Neural cell (in vitro differentiated cells): ENCODE measurements around the gene SPINT3. TPM values are rescaled to one million over a fixed set of nuclear protein-coding genes. Genes with fewer than 3 reads are reported as not detected.

Source experiments
- H2AFZ ChIP-seq: fragments of 200-600, 300-800 bp; sonication (generic), shearing (Covaris generic); 2 replicates; pipeline ENCODE4 v1.6.0; 2014; ENCODE audit warnings: low read depth, mild to moderate bottlenecking, antibody characterized with exemption, low read length, moderate library complexity
- H3F3A ChIP-seq: fragments of 200-600 bp; shearing (Covaris generic); 2 replicates; pipeline ENCODE4 v1.6.1; 2016; ENCODE audit warnings: mild to moderate bottlenecking, moderate library complexity, mixed read lengths, antibody characterized with exemption, low read length; ENCODE audit not compliant: insufficient read depth, poor library complexity, severe bottlenecking
- H3K27ac ChIP-seq: fragments of 200-600, 300-800 bp; sonication (generic), shearing (Covaris generic); 2 replicates; pipeline ENCODE4 v1.5.1; 2014; ENCODE audit warnings: mild to moderate bottlenecking, low read length, moderate library complexity
- H3K27me3 ChIP-seq: fragments of 300-800, 200-600 bp; sonication (generic), shearing (Covaris generic); 2 replicates; pipeline ENCODE4 v1.6.0; 2014; ENCODE audit warnings: mild to moderate bottlenecking, low read depth, low read length, moderate library complexity; ENCODE audit not compliant: insufficient read depth
- H3K36me3 ChIP-seq: fragments of 300-800, 200-600 bp; sonication (generic), shearing (Covaris generic); 2 replicates; pipeline ENCODE4 v1.5.1; 2014; ENCODE audit warnings: mild to moderate bottlenecking, antibody characterized with exemption, low read length, moderate library complexity; ENCODE audit not compliant: insufficient read depth
- H3K4me2 ChIP-seq: fragments of 300-800, 200-600 bp; sonication (generic), shearing (Covaris generic); 2 replicates; pipeline ENCODE4 v1.6.0; 2014; ENCODE audit warnings: mild to moderate bottlenecking, low read length
- H3K4me3 ChIP-seq: fragments of 300-800, 200-600 bp; sonication (generic), shearing (Covaris generic); 2 replicates; pipeline ENCODE4 v1.5.1; 2014; ENCODE audit warnings: mild to moderate bottlenecking, low read length, moderate library complexity
- H3K79me2 ChIP-seq: fragments of 200-600 bp; shearing (Covaris generic); replicated peaks from 2 replicates; pipeline ENCODE4 v1.6.0; 2014; ENCODE audit warnings: mild to moderate bottlenecking, low read length, moderate library complexity; ENCODE audit not compliant: insufficient read depth
- H3K9ac ChIP-seq: fragments of 300-800, 200-600 bp; sonication (generic), shearing (Covaris generic); 2 replicates; pipeline ENCODE4 v1.6.1; 2016; ENCODE audit warnings: mild to moderate bottlenecking, low read length, mixed read lengths
- H3K9me2 ChIP-seq: fragments of 200-600 bp; shearing (Covaris generic); 2 replicates; pipeline ENCODE4 v1.6.1; 2016; ENCODE audit warnings: mild to moderate bottlenecking, low read length, mixed read lengths; ENCODE audit not compliant: insufficient read depth
- H3K9me3 ChIP-seq: fragments of 200-600, 300-800 bp; sonication (generic), shearing (Covaris generic); 2 replicates; pipeline ENCODE4 v1.6.1; 2016; ENCODE audit warnings: mild to moderate bottlenecking, mixed run types, low read length, moderate library complexity, mixed read lengths
- H4K20me1 ChIP-seq: fragments of 200-600 bp; shearing (Covaris generic); 2 replicates; pipeline ENCODE4 v1.6.1; 2016; ENCODE audit warnings: mild to moderate bottlenecking, mixed run types; ENCODE audit not compliant: insufficient read depth
- CTCF ChIP-seq: fragments of 450-650 bp; IDR thresholded peaks from 2 replicates; pipeline ENCODE4 v1.5.1; 2014; ENCODE audit warnings: antibody characterized with exemption, mild to moderate bottlenecking, moderate library complexity; ENCODE audit not compliant: poor library complexity, severe bottlenecking
- EP300 ChIP-seq: fragments of 450-650 bp; conservative IDR thresholded peaks from 2 replicates; pipeline ENCODE4 v1.6.1; 2014; ENCODE audit warnings: antibody characterized with exemption, mild to moderate bottlenecking, moderate library complexity; ENCODE audit not compliant: poor library complexity, severe bottlenecking
- EZH2 ChIP-seq: fragments of 200-600, 300-800 bp; shearing (Covaris generic), sonication (generic); IDR thresholded peaks from 2 replicates; pipeline ENCODE4 v1.6.1; 2014; ENCODE audit warnings: antibody characterized with exemption, low read length, borderline replicate concordance, mild to moderate bottlenecking; ENCODE audit not compliant: insufficient read depth, poor library complexity, severe bottlenecking
- MXI1 ChIP-seq: fragments of 450-650 bp; conservative IDR thresholded peaks from 2 replicates; pipeline ENCODE4 v1.6.1; 2014; ENCODE audit warnings: antibody characterized with exemption, mild to moderate bottlenecking; ENCODE audit not compliant: poor library complexity, severe bottlenecking
- POLR2AphosphoS5 ChIP-seq: IDR thresholded peaks from 2 replicates; pipeline ENCODE4 v1.6.1; 2012
- RAD21 ChIP-seq: fragments of 450-650 bp; conservative IDR thresholded peaks from 2 replicates; pipeline ENCODE4 v1.6.1; 2014; ENCODE audit warnings: antibody characterized with exemption, mild to moderate bottlenecking, moderate library complexity
- REST ChIP-seq: IDR thresholded peaks from 2 replicates; pipeline ENCODE4 v1.6.1; 2012; ENCODE audit warnings: borderline replicate concordance
- SMC3 ChIP-seq: fragments of 450-650 bp; conservative IDR thresholded peaks from 2 replicates; pipeline ENCODE4 v1.6.1; 2014; ENCODE audit warnings: antibody characterized with exemption, mild to moderate bottlenecking, moderate library complexity; ENCODE audit not compliant: poor library complexity
- TAF1 ChIP-seq: IDR thresholded peaks from 2 replicates; pipeline ENCODE4 v1.6.1; 2012; ENCODE audit warnings: low read depth
- polyA plus RNA-seq: library from polyadenylated mRNA; depleted of rRNA; stranded (reverse); fragments of >200 nt; gene quantifications from 2 replicates; pipeline ENCODE4 v1.2.3, GENCODE V29; 2014

Gene SPINT3
- polyA plus RNA-seq, 1 donor from 2014 or later = not detected

- no peak overlapping the region for H3K27ac ChIP-seq
- no peak overlapping the region for H2AFZ ChIP-seq
- no peaks in the 10 kb centered on the region for H3K36me3 ChIP-seq
- no peak overlapping the region for H3K4me2 ChIP-seq
- peaks cover 19% of the 10 kb centered on the region for H3K27me3 ChIP-seq
- no peaks in the 10 kb centered on the region for H3F3A ChIP-seq
- H3K9ac ChIP-seq = no peak overlapping the region
- no peaks in the 10 kb centered on the region for H3K9me2 ChIP-seq
- H3K79me2 ChIP-seq = no peaks in the 10 kb centered on the region
- H3K4me3 ChIP-seq = no peak overlapping the region
- no peaks in the 10 kb centered on the region for H4K20me1 ChIP-seq
- no peak for TF ChIP-seq CTCF
- no peak for TF ChIP-seq SMC3
- TF ChIP-seq EZH2 = no peak
- no peak for TF ChIP-seq POLR2AphosphoS5
- no peak for TF ChIP-seq MXI1
- no peak for TF ChIP-seq TAF1
- no peak for TF ChIP-seq RAD21
- TF ChIP-seq REST = no peak
- no peak for TF ChIP-seq EP300
- no peaks in the 10 kb centered on the region for H3K9me3 ChIP-seq
Measured at GRCh38 chr20:45465491-45466266, 49.7 kb downstream of the SPINT3 start.

- Histone ChIP-seq H4K20me1 (no peaks in the 10 kb centered on the region), H3K4me3 (no peak overlapping the region), H3K79me2 (no peaks in the 10 kb centered on the region), H3K4me2 (no peak overlapping the region), H3K9me2 (no peaks in the 10 kb centered on the region), H3F3A (no peaks in the 10 kb centered on the region), H2AFZ (no peak overlapping the region), H3K27me3 (no peaks in the 10 kb centered on the region), H3K36me3 (no peaks in the 10 kb centered on the region), H3K9ac (no peak overlapping the region), H3K27ac (no peak overlapping the region), H3K9me3 (no peaks in the 10 kb centered on the region)
- TF ChIP-seq TAF1 (no peak), SMC3 (no peak), RAD21 (no peak), EP300 (no peak), MXI1 (no peak), EZH2 (no peak), REST (no peak), POLR2AphosphoS5 (no peak), CTCF (no peak)
Measured at GRCh38 chr20:45463709-45464108, 51.7 kb downstream of the SPINT3 start.
